D341Med (cell line): ENCODE results near the gene EGFL7.

Experiments
- DNase-seq: peaks from one replicate; pipeline ENCODE4 v3.0.0; 2012; ENCODE audit warnings: low spot score

Gene EGFL7

GRCh38 chr9:136659861-136660784 lies 2.6 kb upstream of the EGFL7 start:
- DNase-seq, result no peak

- no peak for DNase-seq
Measured at GRCh38 chr9:136660971-136661550, 1.7 kb upstream of the EGFL7 start.

GRCh38 chr9:136661641-136662325 lies 933 bp upstream of the EGFL7 start:
- no peak for DNase-seq

GRCh38 chr9:136662326-136662655 lies 425 bp upstream of the EGFL7 start:
- no peak for DNase-seq

GRCh38 chr9:136664000-136664915 lies 1.5 kb downstream of the EGFL7 start:
- no peak for DNase-seq

GRCh38 chr9:136665111-136665703 lies 2.5 kb downstream of the EGFL7 start:
- peak; percentile 75 for DNase-seq

- peak; percentile 80 for DNase-seq
Measured at GRCh38 chr9:136665704-136666371, 3.1 kb downstream of the EGFL7 start.

- no peak for DNase-seq
Measured at GRCh38 chr9:136666372-136667213, 3.9 kb downstream of the EGFL7 start.

GRCh38 chr9:136667214-136667939 lies 4.7 kb downstream of the EGFL7 start:
- DNase-seq, result no peak

- no peak for DNase-seq
Measured at GRCh38 chr9:136667940-136668760, 5.4 kb downstream of the EGFL7 start.

- no peak for DNase-seq
Measured at GRCh38 chr9:136668983-136669790, 6.5 kb downstream of the EGFL7 start.

GRCh38 chr9:136669791-136670464 lies 7.2 kb downstream of the EGFL7 start:
- DNase-seq, result no peak

- no peak for DNase-seq
Measured at GRCh38 chr9:136670576-136671253, 8.0 kb downstream of the EGFL7 start.

- DNase-seq, result no peak
Measured at GRCh38 chr9:136671254-136671614, 8.5 kb downstream of the EGFL7 start.

GRCh38 chr9:136671646-136672430 lies 9.1 kb downstream of the EGFL7 start:
- peak; percentile 89 for DNase-seq
